ENCODE measurements around the gene FZR1. TPM values are rescaled to one million over a fixed set of nuclear protein-coding genes. Genes with fewer than 3 reads are reported as not detected.

The FZR1 gene
- total and polyA plus RNA-seq, 2 of the 13 experiments (the other 11 are each of a cell fraction or from before 2014, with no cell fraction given): 29.0 to 30.8 TPM

DNA sequence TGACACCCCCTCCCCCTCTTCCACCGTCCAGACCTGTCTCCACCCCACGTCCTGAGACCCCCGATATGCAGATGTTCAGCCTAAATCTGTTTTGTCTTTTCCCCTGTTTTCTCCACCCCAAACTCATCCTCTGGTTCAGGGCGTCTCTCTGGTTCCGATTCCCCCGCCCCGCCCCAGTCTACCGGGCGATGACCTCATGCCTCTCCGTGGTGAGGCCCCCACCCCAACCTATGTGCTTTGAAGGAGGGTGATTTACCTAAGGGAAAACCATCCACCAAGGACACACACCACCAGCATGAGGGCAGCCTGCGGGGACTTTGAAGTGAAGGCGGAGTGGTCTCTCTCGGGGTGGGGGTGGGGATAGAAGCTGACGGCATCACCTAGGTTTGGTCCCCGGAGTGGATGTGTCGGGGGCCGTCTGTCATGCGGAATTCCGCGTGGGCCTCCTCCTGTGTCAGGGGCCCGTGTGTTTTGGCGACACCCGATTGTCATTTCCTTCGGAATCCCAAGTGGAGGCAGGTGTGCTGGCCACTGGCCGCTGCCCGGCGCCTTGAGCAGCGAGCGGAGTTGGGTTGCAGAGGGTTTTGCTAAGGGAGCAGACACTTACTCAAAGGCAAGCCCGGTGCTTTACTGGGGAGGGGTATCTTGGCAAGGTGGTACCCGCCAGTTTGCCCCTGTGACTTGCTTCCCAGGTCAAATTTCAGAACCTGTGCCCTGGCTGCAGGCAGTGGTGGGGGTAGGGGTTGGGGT, 1.4 kb downstream of the FZR1 start (continued):
- TF ChIP-seq, protein P1, sequence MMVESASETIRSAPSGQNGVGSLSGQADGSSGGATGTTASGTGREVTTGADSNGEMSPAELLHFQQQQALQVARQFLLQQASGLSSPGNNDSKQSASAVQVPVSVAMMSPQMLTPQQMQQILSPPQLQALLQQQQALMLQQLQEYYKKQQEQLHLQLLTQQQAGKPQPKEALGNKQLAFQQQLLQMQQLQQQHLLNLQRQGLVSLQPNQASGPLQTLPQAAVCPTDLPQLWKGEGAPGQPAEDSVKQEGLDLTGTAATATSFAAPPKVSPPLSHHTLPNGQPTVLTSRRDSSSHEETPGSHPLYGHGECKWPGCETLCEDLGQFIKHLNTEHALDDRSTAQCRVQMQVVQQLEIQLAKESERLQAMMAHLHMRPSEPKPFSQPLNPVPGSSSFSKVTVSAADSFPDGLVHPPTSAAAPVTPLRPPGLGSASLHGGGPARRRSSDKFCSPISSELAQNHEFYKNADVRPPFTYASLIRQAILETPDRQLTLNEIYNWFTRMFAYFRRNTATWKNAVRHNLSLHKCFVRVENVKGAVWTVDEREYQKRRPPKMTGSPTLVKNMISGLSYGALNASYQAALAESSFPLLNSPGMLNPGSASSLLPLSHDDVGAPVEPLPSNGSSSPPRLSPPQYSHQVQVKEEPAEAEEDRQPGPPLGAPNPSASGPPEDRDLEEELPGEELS (CRISPR knock-in tag; IDR thresholded peaks at IDR 0.05): no peak
- TF ChIP-seq ZMYM3 (CRISPR knock-in tag; IDR thresholded peaks at IDR 0.05) (peak; percentile 29; the same call in 1 of the 2 replicates), POGZ (CRISPR knock-in tag; IDR thresholded peaks at IDR 0.05) (peak; percentile 25; the same call in 1 of the 2 replicates), SMARCC2 (IDR thresholded peaks at IDR 0.05) (no peak), ZNF564 (CRISPR knock-in tag; IDR thresholded peaks at IDR 0.05) (no peak), CBX1 (IDR thresholded peaks at IDR 0.05; ENCODE audit: low read depth) (no peak), PPARG (CRISPR knock-in tag; conservative IDR thresholded peaks at IDR 0.05) (no peak), TAF15 (IDR thresholded peaks at IDR 0.05; ENCODE audit: low read depth, low read length, poor library complexity, severe bottlenecking) (no peak), ZNF367 (CRISPR knock-in tag; IDR thresholded peaks at IDR 0.05; ENCODE audit: borderline replicate concordance) (no peak), ZBTB7B (CRISPR knock-in tag; IDR thresholded peaks at IDR 0.05) (no peak), JDP2 (CRISPR knock-in tag; IDR thresholded peaks at IDR 0.05; ENCODE audit: borderline replicate concordance) (no peak), ZNF572 (CRISPR knock-in tag; IDR thresholded peaks at IDR 0.05) (no peak), ZNF747 (CRISPR knock-in tag; IDR thresholded peaks at IDR 0.05; ENCODE audit: borderline replicate concordance) (no peak), HIVEP1 (CRISPR knock-in tag; IDR thresholded peaks at IDR 0.05) (peak; percentile 64; the same call in 1 of the 2 replicates), PHF8 (CRISPR knock-in tag; IDR thresholded peaks at IDR 0.05) (no peak), HOXA3 (CRISPR knock-in tag; IDR thresholded peaks at IDR 0.05) (0 out of 2 replicates have a peak, but pooled peaks have one; percentile 29)
- TF ChIP-seq, protein P2, sequence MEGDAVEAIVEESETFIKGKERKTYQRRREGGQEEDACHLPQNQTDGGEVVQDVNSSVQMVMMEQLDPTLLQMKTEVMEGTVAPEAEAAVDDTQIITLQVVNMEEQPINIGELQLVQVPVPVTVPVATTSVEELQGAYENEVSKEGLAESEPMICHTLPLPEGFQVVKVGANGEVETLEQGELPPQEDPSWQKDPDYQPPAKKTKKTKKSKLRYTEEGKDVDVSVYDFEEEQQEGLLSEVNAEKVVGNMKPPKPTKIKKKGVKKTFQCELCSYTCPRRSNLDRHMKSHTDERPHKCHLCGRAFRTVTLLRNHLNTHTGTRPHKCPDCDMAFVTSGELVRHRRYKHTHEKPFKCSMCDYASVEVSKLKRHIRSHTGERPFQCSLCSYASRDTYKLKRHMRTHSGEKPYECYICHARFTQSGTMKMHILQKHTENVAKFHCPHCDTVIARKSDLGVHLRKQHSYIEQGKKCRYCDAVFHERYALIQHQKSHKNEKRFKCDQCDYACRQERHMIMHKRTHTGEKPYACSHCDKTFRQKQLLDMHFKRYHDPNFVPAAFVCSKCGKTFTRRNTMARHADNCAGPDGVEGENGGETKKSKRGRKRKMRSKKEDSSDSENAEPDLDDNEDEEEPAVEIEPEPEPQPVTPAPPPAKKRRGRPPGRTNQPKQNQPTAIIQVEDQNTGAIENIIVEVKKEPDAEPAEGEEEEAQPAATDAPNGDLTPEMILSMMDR (CRISPR knock-in tag; IDR thresholded peaks at IDR 0.05): no peak
- TF ChIP-seq, protein P3, sequence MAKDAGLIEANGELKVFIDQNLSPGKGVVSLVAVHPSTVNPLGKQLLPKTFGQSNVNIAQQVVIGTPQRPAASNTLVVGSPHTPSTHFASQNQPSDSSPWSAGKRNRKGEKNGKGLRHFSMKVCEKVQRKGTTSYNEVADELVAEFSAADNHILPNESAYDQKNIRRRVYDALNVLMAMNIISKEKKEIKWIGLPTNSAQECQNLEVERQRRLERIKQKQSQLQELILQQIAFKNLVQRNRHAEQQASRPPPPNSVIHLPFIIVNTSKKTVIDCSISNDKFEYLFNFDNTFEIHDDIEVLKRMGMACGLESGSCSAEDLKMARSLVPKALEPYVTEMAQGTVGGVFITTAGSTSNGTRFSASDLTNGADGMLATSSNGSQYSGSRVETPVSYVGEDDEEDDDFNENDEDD (CRISPR knock-in tag; IDR thresholded peaks at IDR 0.05; ENCODE audit: borderline replicate concordance): no peak
- TF ChIP-seq, protein P4, sequence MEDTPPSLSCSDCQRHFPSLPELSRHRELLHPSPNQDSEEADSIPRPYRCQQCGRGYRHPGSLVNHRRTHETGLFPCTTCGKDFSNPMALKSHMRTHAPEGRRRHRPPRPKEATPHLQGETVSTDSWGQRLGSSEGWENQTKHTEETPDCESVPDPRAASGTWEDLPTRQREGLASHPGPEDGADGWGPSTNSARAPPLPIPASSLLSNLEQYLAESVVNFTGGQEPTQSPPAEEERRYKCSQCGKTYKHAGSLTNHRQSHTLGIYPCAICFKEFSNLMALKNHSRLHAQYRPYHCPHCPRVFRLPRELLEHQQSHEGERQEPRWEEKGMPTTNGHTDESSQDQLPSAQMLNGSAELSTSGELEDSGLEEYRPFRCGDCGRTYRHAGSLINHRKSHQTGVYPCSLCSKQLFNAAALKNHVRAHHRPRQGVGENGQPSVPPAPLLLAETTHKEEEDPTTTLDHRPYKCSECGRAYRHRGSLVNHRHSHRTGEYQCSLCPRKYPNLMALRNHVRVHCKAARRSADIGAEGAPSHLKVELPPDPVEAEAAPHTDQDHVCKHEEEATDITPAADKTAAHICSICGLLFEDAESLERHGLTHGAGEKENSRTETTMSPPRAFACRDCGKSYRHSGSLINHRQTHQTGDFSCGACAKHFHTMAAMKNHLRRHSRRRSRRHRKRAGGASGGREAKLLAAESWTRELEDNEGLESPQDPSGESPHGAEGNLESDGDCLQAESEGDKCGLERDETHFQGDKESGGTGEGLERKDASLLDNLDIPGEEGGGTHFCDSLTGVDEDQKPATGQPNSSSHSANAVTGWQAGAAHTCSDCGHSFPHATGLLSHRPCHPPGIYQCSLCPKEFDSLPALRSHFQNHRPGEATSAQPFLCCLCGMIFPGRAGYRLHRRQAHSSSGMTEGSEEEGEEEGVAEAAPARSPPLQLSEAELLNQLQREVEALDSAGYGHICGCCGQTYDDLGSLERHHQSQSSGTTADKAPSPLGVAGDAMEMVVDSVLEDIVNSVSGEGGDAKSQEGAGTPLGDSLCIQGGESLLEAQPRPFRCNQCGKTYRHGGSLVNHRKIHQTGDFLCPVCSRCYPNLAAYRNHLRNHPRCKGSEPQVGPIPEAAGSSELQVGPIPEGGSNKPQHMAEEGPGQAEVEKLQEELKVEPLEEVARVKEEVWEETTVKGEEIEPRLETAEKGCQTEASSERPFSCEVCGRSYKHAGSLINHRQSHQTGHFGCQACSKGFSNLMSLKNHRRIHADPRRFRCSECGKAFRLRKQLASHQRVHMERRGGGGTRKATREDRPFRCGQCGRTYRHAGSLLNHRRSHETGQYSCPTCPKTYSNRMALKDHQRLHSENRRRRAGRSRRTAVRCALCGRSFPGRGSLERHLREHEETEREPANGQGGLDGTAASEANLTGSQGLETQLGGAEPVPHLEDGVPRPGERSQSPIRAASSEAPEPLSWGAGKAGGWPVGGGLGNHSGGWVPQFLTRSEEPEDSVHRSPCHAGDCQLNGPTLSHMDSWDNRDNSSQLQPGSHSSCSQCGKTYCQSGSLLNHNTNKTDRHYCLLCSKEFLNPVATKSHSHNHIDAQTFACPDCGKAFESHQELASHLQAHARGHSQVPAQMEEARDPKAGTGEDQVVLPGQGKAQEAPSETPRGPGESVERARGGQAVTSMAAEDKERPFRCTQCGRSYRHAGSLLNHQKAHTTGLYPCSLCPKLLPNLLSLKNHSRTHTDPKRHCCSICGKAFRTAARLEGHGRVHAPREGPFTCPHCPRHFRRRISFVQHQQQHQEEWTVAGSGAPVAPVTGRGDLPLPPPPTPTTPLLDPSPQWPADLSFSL (CRISPR knock-in tag; IDR thresholded peaks at IDR 0.05): no peak

Data from HepG2 (cell line).